CD4-positive, alpha-beta T cell (primary cell): ENCODE results near the gene ST6GALNAC4. TPM values are rescaled to one million over a fixed set of nuclear protein-coding genes. Genes with fewer than 3 reads are reported as not detected.
A peak's percentile ranks its signal among the peaks of the same experiment; 100 is the strongest.

ENCODE experiments used
- ATAC-seq: fragments of 200-7000 bp; cut with Tn5 transposase; one replicate; pipeline ENCODE4 v1.10.0; 2022; ENCODE audit warnings: mild to moderate bottlenecking; ENCODE audit not compliant: poor library complexity
- CTCF ChIA-PET: fragments of 350-600 bp; sonication (Branson Sonifier 250); formaldehyde crosslinking; loops from one replicate; lab custom pipeline; 2021; ENCODE audit warnings: antibody characterized with exemption, inconsistent platforms; lab: Charles Lee
- POLR2A ChIA-PET: fragments of 350-600 bp; sonication (Branson Sonifier 250); formaldehyde crosslinking; loops from one replicate; lab custom pipeline; 2021; ENCODE audit warnings: antibody characterized with exemption, inconsistent platforms; lab: Charles Lee
- DNase-seq, 14 experiments: peaks; one replicate each; pipeline ENCODE4 v3.0.0-alpha.2; 2013 to 2020; ENCODE audit warnings: mixed read lengths in 2 of 14
- H3K27ac ChIP-seq, 2 donors: one replicate each; pipeline versions ENCODE4 v1.5.1 to v1.7.0; 2013; ENCODE audit warnings: low read length in 2 of 2, low read depth in 1 of 2, mild to moderate bottlenecking in 1 of 2
- H3K27me3 ChIP-seq, 2 experiments: 1 replicate in 1 of 2; 2 replicates in 1 of 2; pipeline versions ENCODE4 v1.6.1 to v1.7.0; 2013; ENCODE audit warnings: low read length in 2 of 2, control low read depth in 1 of 2, mild to moderate bottlenecking in 1 of 2, moderate library complexity in 1 of 2; ENCODE audit not compliant: insufficient read depth in 2 of 2, control insufficient read depth in 1 of 2
- H3K36me3 ChIP-seq: one replicate; pipeline ENCODE4 v1.6.1; 2013; ENCODE audit warnings: low read length, control low read depth; ENCODE audit not compliant: insufficient read depth
- H3K4me1 ChIP-seq: one replicate; pipeline ENCODE4 v1.6.1; 2013; ENCODE audit warnings: low read length, control low read depth; ENCODE audit not compliant: insufficient read depth
- H3K4me3 ChIP-seq: one replicate; pipeline ENCODE4 v1.5.1; 2013; ENCODE audit warnings: mild to moderate bottlenecking, low read length, moderate library complexity
- H3K9me3 ChIP-seq, 2 experiments: 1 replicate in 1 of 2; 2 replicates in 1 of 2; pipeline versions ENCODE4 v1.6.1 to v1.7.0; 2013; ENCODE audit warnings: low read length in 2 of 2, mild to moderate bottlenecking in 2 of 2, control low read depth in 1 of 2, moderate library complexity in 1 of 2; ENCODE audit not compliant: control insufficient read depth in 1 of 2, insufficient read depth in 1 of 2
- H3K27ac Mint-ChIP-seq: one replicate; pipeline ENCODE4 v1.8.0; 2020; ENCODE audit warnings: mixed read lengths
- H3K27me3 Mint-ChIP-seq: one replicate; pipeline ENCODE4 v1.8.0; 2021; ENCODE audit warnings: mixed read lengths
- H3K36me3 Mint-ChIP-seq: one replicate; pipeline ENCODE4 v1.8.0; 2021; ENCODE audit warnings: low read depth, mixed read lengths
- H3K4me1 Mint-ChIP-seq: one replicate; pipeline ENCODE4 v1.8.0; 2021; ENCODE audit warnings: low read depth, mixed read lengths
- H3K4me3 Mint-ChIP-seq: one replicate; pipeline ENCODE4 v1.8.0; 2020; ENCODE audit warnings: mild to moderate bottlenecking, mixed read lengths
- H3K9me3 Mint-ChIP-seq: one replicate; pipeline ENCODE4 v1.8.0; 2020; ENCODE audit warnings: mixed read lengths
- CTCF ChIP-seq: fragments of 200-600 bp; IDR thresholded peaks from one replicate; pipeline ENCODE4 v1.8.0; 2022; ENCODE audit warnings: antibody characterized with exemption, mild to moderate bottlenecking
- intact Hi-C, 2 experiments: fragments of 100-400 bp; cut with DNase I in 1 of 2; cut with micrococcal nuclease in 1 of 2; formaldehyde crosslinking; loops; one replicate each; pipeline versions ENCODE4 v1.15.1 to v1.9.0; 2023 to 2025; cut with DNase I, micrococcal nuclease
- total RNA-seq, 174 experiments: library from RNA in 2 of 174; stranded (reverse) in 2 of 174; gene quantifications; one replicate each; pipeline ENCODE4 v1.2.3 and lab custom pipeline; 2021 to 2026

ST6GALNAC4 gene
- total RNA-seq, 2 experiments from 2014 or later, result 28.7 to 30.2 TPM

GRCh38 chr9:127961613-127962155 is 44.8 kb upstream of the ST6GALNAC4 start:
- Histone ChIP-seq H3K36me3 (peaks cover 41% of the 10 kb centered on the region), H3K4me1 (peaks cover 85% of the 10 kb centered on the region), H3K27me3 (no peaks in the 10 kb centered on the region), H3K4me3 (no peak overlapping the region), H3K9me3 (no peaks in the 10 kb centered on the region), H3K27ac (peak overlapping the region; percentile 54 to 58)
- peaks cover 99% of the 10 kb centered on the region for H3K4me1 Mint-ChIP-seq
- peak overlapping the region; percentile 97 for H3K27ac Mint-ChIP-seq
- POLR2A ChIA-PET, result interaction anchor here (1.8 to 34.9 kb wide), 4 partner anchors 7 to 65 kb away, joined by 9 to 1020 read pairs (median 142); partner anchors contain the start of gene EEIG1
- CTCF ChIA-PET, result no interaction called here
- no peak for DNase-seq
- H3K27me3 Mint-ChIP-seq, result no peaks in the 10 kb centered on the region
- intact Hi-C loops, result no loop called here
- peaks cover 83% of the 10 kb centered on the region for H3K36me3 Mint-ChIP-seq
- ATAC-seq, result no peak
- TF ChIP-seq CTCF, result no peak
- H3K9me3 Mint-ChIP-seq, result no peaks in the 10 kb centered on the region
- H3K4me3 Mint-ChIP-seq, result peak overlapping the region; percentile 71

GRCh38 chr9:127961155-127961490 is 44.3 kb upstream of the ST6GALNAC4 start:
- TF ChIP-seq CTCF, result no peak
- Histone ChIP-seq H3K27me3 (no peaks in the 10 kb centered on the region), H3K27ac (peak overlapping the region; percentile 54 to 58), H3K4me1 (peaks cover 85% of the 10 kb centered on the region), H3K4me3 (no peak overlapping the region), H3K36me3 (peaks cover 42% of the 10 kb centered on the region), H3K9me3 (no peaks in the 10 kb centered on the region)
- DNase-seq (no peak), ATAC-seq (no peak)
- ChIA-PET POLR2A (interaction anchor here (1.8 to 34.9 kb wide), 3 partner anchors 12 to 65 kb away, joined by 11 to 1020 read pairs (median 272); partner anchors contain the start of gene EEIG1), CTCF (no interaction called here)
- Mint-ChIP-seq H3K36me3 (peaks cover 81% of the 10 kb centered on the region), H3K4me3 (peak overlapping the region; percentile 71), H3K27ac (peak overlapping the region; percentile 97), H3K4me1 (peaks cover 96% of the 10 kb centered on the region), H3K9me3 (no peaks in the 10 kb centered on the region), H3K27me3 (no peaks in the 10 kb centered on the region)
- intact Hi-C loops, result no loop called here

GRCh38 chr9:127960410-127961154 is 43.7 kb upstream of the ST6GALNAC4 start:
- POLR2A ChIA-PET, result interaction anchor here (1.8 to 34.9 kb wide), 3 partner anchors 11 to 66 kb away, joined by 11 to 1020 read pairs (median 272); partner anchors contain the start of gene EEIG1
- peaks cover 85% of the 10 kb centered on the region for H3K4me1 ChIP-seq

More at GRCh38 chr9:127960410-127961154, 43.7 kb upstream of the ST6GALNAC4 start:
- CTCF ChIA-PET, result interaction anchor here (1.0 kb wide), 1 partner anchor 70 kb away, joined by 3 read pairs; no protein-coding TSS in a partner anchor
- ATAC-seq (no peak), DNase-seq (no peak)
- TF ChIP-seq CTCF, result no peak
- peak overlapping the region; percentile 79 for H3K4me3 Mint-ChIP-seq
- no peak overlapping the region for H3K4me3 ChIP-seq
- H3K9me3 Mint-ChIP-seq, result no peaks in the 10 kb centered on the region
- H3K27me3 Mint-ChIP-seq, result no peaks in the 10 kb centered on the region
- peak overlapping the region; percentile 54 to 58 for H3K27ac ChIP-seq
- H3K36me3 ChIP-seq, result peaks cover 44% of the 10 kb centered on the region
- intact Hi-C loops, result no loop called here
- peaks cover 96% of the 10 kb centered on the region for H3K4me1 Mint-ChIP-seq
- peaks cover 80% of the 10 kb centered on the region for H3K36me3 Mint-ChIP-seq
- H3K27ac Mint-ChIP-seq, result peak overlapping the region; percentile 97
- H3K9me3 ChIP-seq, result no peaks in the 10 kb centered on the region
- no peaks in the 10 kb centered on the region for H3K27me3 ChIP-seq
